H9 (cell line): Measurements from ENCODE around the gene PISD. TPM values are rescaled to one million over a fixed set of nuclear protein-coding genes. Genes with fewer than 3 reads are reported as not detected.
A peak's percentile ranks its signal among the peaks of the same experiment; 100 is the strongest.

Experiments used
- DNase-seq: peaks from one replicate; pipeline ENCODE4 v3.0.0-alpha.2; 2017
- H2AFZ ChIP-seq: one replicate; pipeline ENCODE4 v1.6.1; 2013; ENCODE audit warnings: mild to moderate bottlenecking, low read length, control low read depth, moderate library complexity
- H2AK5ac ChIP-seq: 2 replicates; pipeline ENCODE4 v1.6.1; 2013; ENCODE audit warnings: low read length, control low read depth, mixed read lengths; ENCODE audit not compliant: insufficient read length
- H2BK120ac ChIP-seq: one replicate; pipeline ENCODE4 v1.6.1; 2013; ENCODE audit warnings: low read depth, mild to moderate bottlenecking, low read length, control low read depth, inconsistent platforms; ENCODE audit not compliant: poor library complexity, severe bottlenecking
- H2BK12ac ChIP-seq: 2 replicates; pipeline ENCODE4 v1.6.1; 2013; ENCODE audit warnings: low read length, control low read depth, mixed read lengths, low read depth; ENCODE audit not compliant: insufficient read length
- H2BK15ac ChIP-seq: 2 replicates; pipeline ENCODE4 v1.6.1; 2013; ENCODE audit warnings: low read depth, low read length, control low read depth
- H2BK20ac ChIP-seq: one replicate; pipeline ENCODE4 v1.6.1; 2013; ENCODE audit warnings: low read depth, mild to moderate bottlenecking, low read length, control low read depth, inconsistent platforms; ENCODE audit not compliant: poor library complexity, severe bottlenecking
- H2BK5ac ChIP-seq: 2 replicates; pipeline ENCODE4 v1.6.1; 2013; ENCODE audit warnings: low read length, control low read depth, mixed read lengths; ENCODE audit not compliant: insufficient read length
- H3K14ac ChIP-seq: 2 replicates; pipeline ENCODE4 v1.6.1; 2013; ENCODE audit warnings: low read length, control low read depth; ENCODE audit not compliant: insufficient read depth
- H3K18ac ChIP-seq: 2 replicates; pipeline ENCODE4 v1.6.1; 2013; ENCODE audit warnings: low read depth, mild to moderate bottlenecking, mixed read lengths, low read length, control low read depth; ENCODE audit not compliant: insufficient read length
- H3K23ac ChIP-seq: 2 replicates; pipeline ENCODE4 v1.6.1; 2013; ENCODE audit warnings: low read length, control low read depth, mixed read lengths, low read depth; ENCODE audit not compliant: insufficient read length
- H3K23me2 ChIP-seq: 2 replicates; pipeline ENCODE4 v1.6.1; 2013; ENCODE audit warnings: low read depth, mild to moderate bottlenecking, mixed read lengths, low read length, control low read depth; ENCODE audit not compliant: insufficient read length, poor library complexity, severe bottlenecking
- H3K27ac ChIP-seq: 2 replicates; pipeline ENCODE4 v1.5.1; 2013; ENCODE audit warnings: low read length, control low read depth, mixed read lengths, low read depth; ENCODE audit not compliant: insufficient read length
- H3K27me3 ChIP-seq: 2 replicates; pipeline ENCODE4 v1.6.1; 2013; ENCODE audit warnings: low read length, control low read depth, inconsistent platforms; ENCODE audit not compliant: insufficient read depth
- H3K4ac ChIP-seq: 2 replicates; pipeline ENCODE4 v1.6.1; 2013; ENCODE audit warnings: low read depth, mild to moderate bottlenecking, control low read depth, inconsistent platforms, low read length, moderate library complexity
- H3K4me1 ChIP-seq: 2 replicates; pipeline ENCODE4 v1.6.1; 2013; ENCODE audit warnings: low read length, control low read depth, inconsistent platforms; ENCODE audit not compliant: insufficient read depth
- H3K4me2 ChIP-seq: 2 replicates; pipeline ENCODE4 v1.6.1; 2013; ENCODE audit warnings: low read length, control low read depth, mixed read lengths; ENCODE audit not compliant: insufficient read length, insufficient read depth
- H3K56ac ChIP-seq: 2 replicates; pipeline ENCODE4 v1.6.1; 2013; ENCODE audit warnings: low read depth, mild to moderate bottlenecking, mixed read lengths, low read length, control low read depth; ENCODE audit not compliant: insufficient read length
- H3K79me1 ChIP-seq: 2 replicates; pipeline ENCODE4 v1.6.1; 2013; ENCODE audit warnings: low read depth, mild to moderate bottlenecking, moderate library complexity, low read length, control low read depth, inconsistent platforms; ENCODE audit not compliant: insufficient read depth, poor library complexity, severe bottlenecking
- H3K79me2 ChIP-seq: 2 replicates; pipeline ENCODE4 v1.6.1; 2013; ENCODE audit warnings: low read length, control low read depth, inconsistent platforms; ENCODE audit not compliant: insufficient read depth
- H3K9ac ChIP-seq: 2 replicates; pipeline ENCODE4 v1.6.1; 2013; ENCODE audit warnings: low read length, control low read depth, mixed read lengths; ENCODE audit not compliant: insufficient read length; ENCODE audit errors: extremely low read depth
- H3K9me3 ChIP-seq: one replicate; pipeline ENCODE4 v1.6.1; 2013; ENCODE audit warnings: low read depth, low read length, inconsistent platforms; ENCODE audit not compliant: control insufficient read depth
- H3T11ph ChIP-seq: one replicate; pipeline ENCODE4 v1.6.1; 2013; ENCODE audit warnings: mild to moderate bottlenecking, low read length, control low read depth, inconsistent platforms
- H4K20me1 ChIP-seq: one replicate; pipeline ENCODE4 v1.6.1; 2013; ENCODE audit not compliant: control insufficient read depth, insufficient read length, insufficient read depth
- H4K5ac ChIP-seq: 2 replicates; pipeline ENCODE4 v1.6.1; 2013; ENCODE audit warnings: low read depth, mild to moderate bottlenecking, mixed read lengths, low read length, control low read depth; ENCODE audit not compliant: insufficient read length
- H4K8ac ChIP-seq: replicated peaks from 2 replicates; pipeline ENCODE4 v1.6.1; 2013; ENCODE audit warnings: low read length, control low read depth, mixed read lengths, low read depth; ENCODE audit not compliant: insufficient read length
- H4K91ac ChIP-seq: 2 replicates; pipeline ENCODE4 v1.6.1; 2013; ENCODE audit warnings: low read depth, mild to moderate bottlenecking, moderate library complexity, mixed read lengths, low read length, control low read depth; ENCODE audit not compliant: insufficient read length
- H3K27ac Mint-ChIP-seq, 3 experiments: 2 replicates in 2 of 3; 3 replicates in 1 of 3; pipeline ENCODE4 v1.8.0; 2020 to 2021; ENCODE audit warnings: mixed read lengths in 3 of 3, mild to moderate bottlenecking in 1 of 3, moderate library complexity in 1 of 3
- H3K27me3 Mint-ChIP-seq: 2 replicates; pipeline ENCODE4 v1.8.0; 2021; ENCODE audit warnings: low read depth, mild to moderate bottlenecking, moderate library complexity, mixed read lengths
- H3K36me3 Mint-ChIP-seq, 3 experiments: 2 replicates in 2 of 3; 3 replicates in 1 of 3; pipeline ENCODE4 v1.8.0; 2020 to 2021; ENCODE audit warnings: low read depth in 3 of 3, mixed read lengths in 3 of 3; ENCODE audit not compliant: insufficient read depth in 1 of 3
- H3K4me1 Mint-ChIP-seq, 2 experiments: 2 replicates each; pipeline ENCODE4 v1.8.0; 2020; ENCODE audit warnings: mixed read lengths in 2 of 2
- H3K4me3 Mint-ChIP-seq, 2 experiments: 2 replicates in 1 of 2; 3 replicates in 1 of 2; pipeline ENCODE4 v1.8.0; 2020 to 2021; ENCODE audit warnings: mild to moderate bottlenecking in 2 of 2, mixed read lengths in 2 of 2, moderate library complexity in 1 of 2
- H3K9me3 Mint-ChIP-seq, 2 experiments: 2 replicates in 1 of 2; 3 replicates in 1 of 2; pipeline ENCODE4 v1.8.0; 2020; ENCODE audit warnings: mild to moderate bottlenecking in 2 of 2, mixed read lengths in 2 of 2, moderate library complexity in 1 of 2
- CTCF ChIP-seq: fragments of 200-600 bp; sonication (generic); conservative IDR thresholded peaks from 3 replicates; pipeline ENCODE4 v1.8.0; 2021; ENCODE audit warnings: antibody characterized with exemption, mild to moderate bottlenecking
- WGBS: extraction: QIAGEN DNeasy Blood & Tissue Kit; methylation state at CpG from one replicate; pipeline ENCODE4 v1.1.7; 2013; ENCODE audit warnings: missing lambda C conversion rate, low lambda C conversion rate, mixed read lengths; ENCODE audit not compliant: insufficient read length; ENCODE audit errors: extremely low coverage; 5-methylcytosine and 5-hydroxymethylcytosine counted together
- total RNA-seq: library from RNA; stranded (reverse); gene quantifications from 2 replicates; pipeline ENCODE4 v1.2.1, GENCODE V29; 2021

Gene PISD
- total RNA-seq, 1 experiment from 2014 or later = 62.0 TPM

- Mint-ChIP-seq H3K36me3 (peaks cover 0 to 6% (median 0%) of the 10 kb centered on the region in 3 experiments; a peak in 3 of 7 replicates), H3K27ac (peak overlapping the region in 2 of 3 experiments; percentile 91 to 96; a peak in 3 of 7 replicates), H3K4me3 (peak overlapping the region; percentile 88), H3K4me1 (peaks cover 28 to 29% of the 10 kb centered on the region in 2 experiments), H3K9me3 (no peaks in the 10 kb centered on the region; a peak in 1 of 5 replicates), H3K27me3 (no peaks in the 10 kb centered on the region)
- Histone ChIP-seq H4K5ac (no peak overlapping the region), H2BK12ac (no peak overlapping the region), H3K79me1 (peaks cover 2% of the 10 kb centered on the region), H3K14ac (peak overlapping the region; percentile 32; the same call in 1 of the 2 replicates), H3K56ac (no peak overlapping the region), H2BK20ac (no peak overlapping the region), H3K27ac (no peak overlapping the region), H3K4me2 (peak overlapping the region; percentile 65), H4K8ac (no peak overlapping the region), H4K91ac (no peak overlapping the region), H3K4me1 (no peaks in the 10 kb centered on the region; the same call in 1 of the 2 replicates), H2AFZ (no peak overlapping the region), H3K9me3 (no peaks in the 10 kb centered on the region), H2BK5ac (no peak overlapping the region), H3K23me2 (peaks cover 7% of the 10 kb centered on the region), H3K4ac (no peak overlapping the region), H3K27me3 (no peaks in the 10 kb centered on the region), H3K79me2 (peaks cover 9% of the 10 kb centered on the region; the same call in 1 of the 2 replicates), H3K9ac (peak overlapping the region; percentile 43), H2BK120ac (no peak overlapping the region), H2AK5ac (no peak overlapping the region), H3K23ac (no peak overlapping the region), H3K18ac (no peak overlapping the region), H2BK15ac (no peak overlapping the region), H4K20me1 (peaks cover 6% of the 10 kb centered on the region), H3T11ph (no peak overlapping the region)
- TF ChIP-seq CTCF = peak; percentile 17; the same call in 2 of the 3 replicates
- no CpG with 5 or more reads among the region's 65 CpGs for WGBS
- DNase-seq = peak; percentile 90
These were observed 31.4 kb downstream of the PISD start for GRCh38 chr22:31630331-31631329.
